ENCODE results near the gene HDGFL3. TPM values are rescaled to one million over a fixed set of nuclear protein-coding genes. Genes with fewer than 3 reads are reported as not detected.

Gene HDGFL3
- total and polyA plus RNA-seq, 2 donors from 2014 or later = 13.9 to 40.1 TPM

GRCh38 chr15:83248151-83249029 lies 40.8 kb upstream of the HDGFL3 start:
- Histone ChIP-seq H3K36me3 (ENCODE audit: control insufficient read depth in 2 of 3, insufficient read depth in 3 of 3, low read length in 3 of 3) (no peaks in the 10 kb centered on the region), H3K9ac (ENCODE audit: low read length in 3 of 3) (no peak overlapping the region), H3K9me3 (ENCODE audit: control insufficient read depth in 2 of 3, insufficient read depth in 1 of 3, low read length in 3 of 3) (no peaks in the 10 kb centered on the region), H3K27ac (ENCODE audit: low read depth in 2 of 2, low read length in 2 of 2) (no peak overlapping the region), H3K4me3 (ENCODE audit: low read length in 3 of 3) (no peak overlapping the region), H3K27me3 (ENCODE audit: control insufficient read depth, insufficient read depth, low read length) (no peaks in the 10 kb centered on the region), H3K4me1 (ENCODE audit: control insufficient read depth in 2 of 3, insufficient read depth in 2 of 3, low read depth in 1 of 3, low read length in 3 of 3) (no peaks in the 10 kb centered on the region)
- TF ChIP-seq, protein P1, sequence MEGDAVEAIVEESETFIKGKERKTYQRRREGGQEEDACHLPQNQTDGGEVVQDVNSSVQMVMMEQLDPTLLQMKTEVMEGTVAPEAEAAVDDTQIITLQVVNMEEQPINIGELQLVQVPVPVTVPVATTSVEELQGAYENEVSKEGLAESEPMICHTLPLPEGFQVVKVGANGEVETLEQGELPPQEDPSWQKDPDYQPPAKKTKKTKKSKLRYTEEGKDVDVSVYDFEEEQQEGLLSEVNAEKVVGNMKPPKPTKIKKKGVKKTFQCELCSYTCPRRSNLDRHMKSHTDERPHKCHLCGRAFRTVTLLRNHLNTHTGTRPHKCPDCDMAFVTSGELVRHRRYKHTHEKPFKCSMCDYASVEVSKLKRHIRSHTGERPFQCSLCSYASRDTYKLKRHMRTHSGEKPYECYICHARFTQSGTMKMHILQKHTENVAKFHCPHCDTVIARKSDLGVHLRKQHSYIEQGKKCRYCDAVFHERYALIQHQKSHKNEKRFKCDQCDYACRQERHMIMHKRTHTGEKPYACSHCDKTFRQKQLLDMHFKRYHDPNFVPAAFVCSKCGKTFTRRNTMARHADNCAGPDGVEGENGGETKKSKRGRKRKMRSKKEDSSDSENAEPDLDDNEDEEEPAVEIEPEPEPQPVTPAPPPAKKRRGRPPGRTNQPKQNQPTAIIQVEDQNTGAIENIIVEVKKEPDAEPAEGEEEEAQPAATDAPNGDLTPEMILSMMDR (IDR thresholded peaks at IDR 0.05; ENCODE audit: borderline replicate concordance, extremely low read depth, insufficient read depth) = peak; percentile 89
- intact Hi-C loops (cut with DNase I) = no loop called here
- DNase-seq (peak in 4 of 5 donors; percentile 37 to 86 (median 63)), FAIRE-seq (peak; percentile 33)

DNA sequence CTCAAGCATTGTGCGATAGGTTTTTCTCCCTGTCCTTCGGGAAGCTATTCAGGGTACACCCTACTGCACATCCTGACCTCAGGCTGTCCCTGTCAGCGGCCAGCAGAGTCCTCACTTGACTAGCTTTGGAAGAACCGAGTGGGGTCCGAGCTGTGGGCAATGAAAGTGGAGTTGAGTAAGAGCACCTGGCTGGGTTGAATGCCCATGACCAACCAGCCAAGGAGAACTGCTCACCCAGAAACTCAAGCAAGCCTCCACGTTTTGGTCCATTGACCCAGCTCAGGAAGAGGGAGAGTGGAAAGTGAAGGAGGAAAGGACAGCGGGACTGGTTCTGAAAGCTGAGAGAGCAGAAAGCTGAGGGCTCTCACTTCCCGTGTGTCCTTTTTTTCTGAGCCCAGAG lies 36.0 kb upstream of the HDGFL3 start:
- DNase-seq = peak in 2 of 5 donors; percentile 19 to 35
- Histone ChIP-seq H3K27me3 (ENCODE audit: control insufficient read depth, insufficient read depth, low read length) (no peaks in the 10 kb centered on the region), H3K27ac (ENCODE audit: low read depth in 2 of 2, low read length in 2 of 2) (no peak overlapping the region), H3K9ac (ENCODE audit: low read length in 3 of 3) (no peak overlapping the region), H3K36me3 (ENCODE audit: control insufficient read depth in 2 of 3, insufficient read depth in 3 of 3, low read length in 3 of 3) (no peaks in the 10 kb centered on the region), H3K4me3 (ENCODE audit: low read length in 3 of 3) (no peak overlapping the region), H3K4me1 (ENCODE audit: control insufficient read depth in 2 of 3, insufficient read depth in 2 of 3, low read depth in 1 of 3, low read length in 3 of 3) (no peaks in the 10 kb centered on the region), H3K9me3 (ENCODE audit: control insufficient read depth in 2 of 3, insufficient read depth in 1 of 3, low read length in 3 of 3) (peaks cover 0 to 7% (median 0%) of the 10 kb centered on the region in 3 donors)
- FAIRE-seq = no peak
- intact Hi-C loops (cut with DNase I) = no loop called here
- TF ChIP-seq, protein P1 (IDR thresholded peaks at IDR 0.05; ENCODE audit: borderline replicate concordance, extremely low read depth, insufficient read depth) = no peak

GRCh38 chr15:83230242-83230641 lies 22.6 kb upstream of the HDGFL3 start:
- Histone ChIP-seq H3K27ac (ENCODE audit: low read depth in 2 of 2, low read length in 2 of 2) (no peak overlapping the region), H3K9me3 (ENCODE audit: control insufficient read depth in 2 of 3, insufficient read depth in 1 of 3, low read length in 3 of 3) (no peaks in the 10 kb centered on the region), H3K9ac (ENCODE audit: low read length in 3 of 3) (no peak overlapping the region), H3K4me3 (ENCODE audit: low read length in 3 of 3) (no peak overlapping the region), H3K4me1 (ENCODE audit: control insufficient read depth in 2 of 3, insufficient read depth in 2 of 3, low read depth in 1 of 3, low read length in 3 of 3) (no peaks in the 10 kb centered on the region), H3K36me3 (ENCODE audit: control insufficient read depth in 2 of 3, insufficient read depth in 3 of 3, low read length in 3 of 3) (no peaks in the 10 kb centered on the region), H3K27me3 (ENCODE audit: control insufficient read depth, insufficient read depth, low read length) (no peaks in the 10 kb centered on the region)
- intact Hi-C loops (cut with DNase I) = no loop called here
- no peak for DNase-seq
- FAIRE-seq = no peak
- TF ChIP-seq, protein P1 (IDR thresholded peaks at IDR 0.05; ENCODE audit: borderline replicate concordance, extremely low read depth, insufficient read depth) = no peak

Data from kidney (tissue), 14 donors.